Stimulated activated naive CD4-positive, alpha-beta T cell treated with Interleukin-2 at 50 U/mL for 16 hours (primary cell): ENCODE results near the gene EXOC3L2.

ENCODE experiments used
- DNase-seq: peaks from one replicate; lab custom pipeline; 2025; lab: John Stamatoyannopoulos, UW

Gene EXOC3L2

DNA sequence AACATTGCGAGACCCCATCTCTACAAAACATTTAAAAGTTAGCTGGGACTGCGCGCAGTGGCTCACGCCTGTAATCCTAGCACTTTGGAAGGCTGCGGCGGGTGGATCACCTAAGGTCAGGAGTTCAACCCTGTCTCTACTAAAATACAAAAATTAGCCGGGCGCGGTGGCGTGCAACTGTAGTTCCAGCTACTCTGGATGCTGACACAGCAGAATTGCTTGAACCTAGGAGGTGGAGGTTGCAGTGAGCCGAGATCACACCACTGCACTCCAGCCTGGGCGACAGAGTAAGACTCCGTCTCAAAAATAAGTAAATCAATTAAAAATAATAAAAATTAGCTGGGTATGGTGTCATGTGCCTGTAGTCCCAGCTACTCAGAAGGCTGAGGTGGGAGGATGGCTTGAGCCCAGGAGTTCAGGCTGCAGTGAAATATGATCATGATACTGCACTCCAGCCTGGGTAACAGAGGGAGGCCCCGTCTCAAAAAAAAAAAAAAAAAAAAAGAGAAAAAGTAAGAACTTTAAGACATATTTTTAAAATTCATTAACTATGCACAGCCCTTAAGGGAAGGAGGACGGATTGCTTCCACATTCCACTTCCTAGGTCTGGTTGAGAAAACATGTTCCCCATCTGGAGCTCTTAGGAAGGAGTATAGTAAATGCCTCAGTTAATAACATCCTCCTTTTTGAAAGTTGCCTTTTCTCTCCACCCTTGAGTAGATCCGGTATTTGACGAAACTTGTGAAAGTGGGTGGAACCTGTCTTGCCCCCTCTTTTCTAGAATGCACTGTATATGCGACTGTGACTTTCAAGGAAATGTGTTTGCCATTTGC, 26.1 kb downstream of the EXOC3L2 start:
- no peak for DNase-seq

DNA sequence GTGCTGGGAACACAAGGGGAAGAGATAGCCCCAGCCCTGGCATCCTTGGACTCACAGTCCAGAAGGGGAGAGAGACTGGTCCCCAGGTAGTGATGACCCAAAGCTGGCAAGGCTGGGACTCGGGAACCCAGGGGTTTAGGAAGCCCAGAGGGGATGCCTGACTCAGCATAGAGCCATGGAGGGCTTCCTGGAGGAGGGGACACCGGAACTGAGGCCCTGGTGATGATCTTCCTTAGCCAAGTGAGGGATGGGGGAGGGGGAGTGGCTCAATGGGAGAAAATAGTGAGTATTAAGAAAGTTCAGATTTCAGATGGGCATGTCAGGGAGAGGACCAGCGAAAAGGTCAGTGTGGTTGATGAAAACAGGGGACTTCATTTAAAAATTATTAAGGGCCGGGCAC, 26.8 kb downstream of the EXOC3L2 start:
- DNase-seq = no peak

DNA sequence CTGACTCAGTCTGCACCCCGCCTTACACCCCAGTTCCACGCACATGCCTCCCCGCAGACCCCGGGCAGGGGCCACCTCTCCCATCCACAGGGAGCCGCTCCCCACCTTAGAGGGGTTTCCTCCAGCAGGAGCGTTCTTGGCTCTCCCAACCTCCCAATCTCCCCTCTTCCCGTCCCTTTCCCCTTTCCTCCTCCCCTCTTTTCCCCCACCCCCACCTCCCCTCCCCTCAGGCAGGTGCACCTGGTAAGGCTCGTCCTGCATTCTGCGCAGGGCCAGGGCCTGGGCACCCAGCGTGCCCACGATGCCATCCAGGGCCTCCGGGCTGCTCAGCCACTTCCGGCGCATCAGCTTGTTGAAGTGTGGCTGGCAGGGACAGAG, 27.3 kb downstream of the EXOC3L2 start:
- DNase-seq = no peak

DNA sequence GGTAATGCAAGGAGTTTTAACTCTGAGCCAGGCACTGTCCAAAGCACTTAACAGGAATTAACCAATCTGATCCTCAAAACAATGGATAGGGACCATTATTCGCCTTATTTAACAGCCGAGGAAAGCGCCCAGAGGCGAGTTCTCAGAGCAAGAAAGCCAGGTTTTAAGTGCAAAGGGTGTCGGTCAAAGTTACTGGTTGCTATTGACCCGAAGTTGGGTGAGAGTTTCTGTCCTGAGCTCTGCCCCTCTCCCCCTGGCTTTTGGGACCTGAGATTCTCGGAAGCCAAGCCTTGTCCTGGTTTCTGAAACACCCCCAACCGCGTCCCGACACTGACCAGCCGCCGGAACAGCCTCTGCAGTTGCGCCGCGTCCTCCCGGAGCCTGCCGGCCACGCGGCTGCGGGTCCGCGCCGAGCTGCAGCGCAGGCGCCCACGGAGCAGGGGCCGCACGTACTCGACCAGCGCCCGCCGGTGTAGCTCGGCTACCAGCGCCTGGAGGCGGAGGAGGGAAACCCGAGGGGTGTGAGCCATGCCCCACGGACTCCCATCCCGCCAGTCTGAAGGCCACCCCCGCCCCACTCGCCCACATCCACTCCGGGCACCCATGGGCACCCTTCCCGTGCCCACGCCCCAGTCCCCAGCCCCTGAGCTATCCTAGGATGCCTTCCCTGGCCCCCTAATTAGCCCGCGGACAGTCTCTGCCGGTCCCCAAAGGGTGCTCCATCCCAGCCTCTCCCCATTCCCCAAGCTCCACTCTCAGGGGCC, 27.8 kb downstream of the EXOC3L2 start:
- no peak for DNase-seq

DNA sequence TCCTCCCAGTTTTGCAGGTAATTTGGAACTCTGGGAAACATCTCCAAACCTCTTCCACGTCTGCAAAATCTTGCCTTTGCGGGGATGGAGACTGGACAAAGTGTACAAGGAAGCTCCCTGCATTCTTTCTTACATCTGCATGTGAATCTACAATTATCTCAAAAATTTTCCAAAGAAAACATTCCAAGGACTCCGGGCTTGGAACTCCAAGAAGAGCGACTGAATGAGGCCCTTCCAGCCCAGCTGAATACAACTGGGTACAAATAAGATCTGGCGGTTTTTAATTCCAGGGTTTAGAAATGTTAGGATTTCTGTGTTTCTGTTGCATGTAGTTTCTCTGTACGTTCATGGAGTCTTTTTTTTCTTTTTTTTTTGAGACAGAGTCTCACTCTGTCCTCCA, 28.5 kb downstream of the EXOC3L2 start:
- DNase-seq = no peak

DNA sequence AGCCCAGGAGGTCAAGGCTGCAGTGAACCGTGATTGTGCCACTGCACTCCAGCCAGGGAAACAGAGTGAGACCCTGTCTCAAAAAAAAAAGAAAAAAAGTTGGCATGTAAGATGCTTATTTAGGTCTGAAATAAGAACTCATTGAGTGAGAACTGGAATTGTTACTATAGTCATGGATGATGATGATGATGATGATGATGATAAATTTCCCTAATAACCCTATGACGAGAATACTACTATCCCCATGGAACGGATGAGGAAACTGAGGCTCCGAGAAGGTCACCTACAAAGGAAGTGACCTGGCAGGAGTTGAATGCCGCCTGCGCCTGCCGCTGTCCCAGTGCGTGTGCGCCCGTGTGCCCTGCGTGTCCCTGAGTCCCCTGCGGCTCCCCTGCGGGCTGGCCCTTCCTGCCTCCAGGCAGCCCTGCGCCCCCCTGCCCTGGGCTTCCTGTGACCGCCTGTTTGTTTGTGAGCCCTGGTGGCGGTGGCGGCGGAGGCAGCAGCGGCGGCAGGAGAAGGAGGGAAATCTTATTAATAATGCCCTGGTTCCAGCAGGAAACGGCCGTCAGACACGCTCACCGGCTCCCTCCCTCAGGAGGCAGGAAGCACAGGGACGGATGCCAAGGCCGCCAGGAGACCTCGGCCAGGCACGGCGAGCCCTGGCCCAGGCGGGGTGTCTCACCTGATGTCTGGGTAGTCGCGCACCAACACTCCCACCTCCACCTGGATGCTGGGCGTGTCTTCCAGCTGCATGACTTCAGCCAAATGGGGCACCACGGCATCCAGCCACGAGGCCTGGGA, 29.6 kb downstream of the EXOC3L2 start:
- DNase-seq = no peak

DNA sequence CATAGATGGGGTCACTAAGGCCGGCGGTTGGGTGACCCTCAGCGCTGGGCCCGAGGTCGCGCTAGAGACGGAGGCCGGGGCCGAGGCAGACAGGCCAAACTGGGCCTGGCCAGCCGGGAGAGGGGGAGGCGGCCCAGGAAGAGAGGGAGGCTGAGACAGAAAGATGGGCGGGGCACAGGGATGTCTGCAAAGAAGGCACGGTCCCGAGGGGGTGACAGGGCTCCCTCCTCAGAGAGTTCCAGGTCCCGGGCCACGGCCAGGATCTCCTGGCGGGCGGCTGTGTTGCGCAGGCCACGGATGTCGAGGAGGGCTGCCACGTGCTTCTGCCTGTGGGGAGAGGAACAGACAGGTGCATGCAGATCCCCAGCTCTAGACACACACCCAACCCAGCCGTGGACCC, 32.2 kb downstream of the EXOC3L2 start:
- no peak for DNase-seq

DNA sequence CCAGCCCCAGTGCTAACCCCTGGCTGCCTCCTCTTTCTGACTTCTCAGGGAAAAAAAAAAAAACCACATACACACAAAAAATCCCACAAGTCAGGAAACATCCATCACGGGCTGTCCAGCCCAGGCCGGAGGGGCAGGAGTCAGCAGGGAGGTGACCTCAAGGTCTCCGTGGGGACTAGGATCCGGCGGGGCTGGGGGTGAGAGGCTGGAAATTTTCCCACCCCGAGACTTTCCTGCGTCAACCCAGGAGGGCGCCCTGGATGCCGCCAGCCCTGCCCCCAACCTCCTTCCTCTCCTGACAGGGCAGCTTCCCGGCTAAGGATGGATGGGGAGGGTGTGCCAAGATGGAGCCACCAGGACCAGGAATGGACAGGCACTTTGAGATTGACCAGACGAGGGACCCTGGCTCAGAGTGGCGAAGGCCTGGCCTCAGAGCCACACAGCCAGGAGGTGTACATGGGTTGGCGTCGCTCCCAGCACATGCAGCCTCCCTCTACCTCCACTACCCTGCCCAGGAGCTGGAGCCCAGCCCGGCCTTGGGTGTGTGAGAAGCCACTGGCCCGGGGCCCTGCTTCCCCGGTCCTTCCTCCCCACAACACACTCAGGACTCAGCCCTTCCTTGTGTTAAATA, 33.3 kb downstream of the EXOC3L2 start:
- no peak for DNase-seq

DNA sequence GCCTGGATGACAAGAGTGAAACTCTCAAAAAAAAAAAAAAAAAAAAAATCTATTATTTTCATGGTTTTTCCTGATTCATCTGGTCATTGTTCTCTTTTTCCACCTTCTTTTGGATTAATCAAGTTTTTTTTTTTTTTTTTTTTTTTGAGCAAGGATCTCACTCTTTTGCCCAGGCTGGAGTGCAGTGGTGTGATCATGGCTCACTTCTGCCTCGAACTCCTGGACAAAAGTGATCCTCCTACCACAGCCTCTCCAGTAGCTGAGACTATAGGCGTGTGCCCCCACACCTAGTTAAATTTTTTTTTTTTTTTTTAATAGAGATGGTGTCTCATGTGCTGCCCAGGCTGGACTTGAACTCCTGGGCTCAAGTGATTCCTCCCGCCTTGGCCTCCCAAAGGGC, 38.9 kb downstream of the EXOC3L2 start:
- DNase-seq = no peak

DNA sequence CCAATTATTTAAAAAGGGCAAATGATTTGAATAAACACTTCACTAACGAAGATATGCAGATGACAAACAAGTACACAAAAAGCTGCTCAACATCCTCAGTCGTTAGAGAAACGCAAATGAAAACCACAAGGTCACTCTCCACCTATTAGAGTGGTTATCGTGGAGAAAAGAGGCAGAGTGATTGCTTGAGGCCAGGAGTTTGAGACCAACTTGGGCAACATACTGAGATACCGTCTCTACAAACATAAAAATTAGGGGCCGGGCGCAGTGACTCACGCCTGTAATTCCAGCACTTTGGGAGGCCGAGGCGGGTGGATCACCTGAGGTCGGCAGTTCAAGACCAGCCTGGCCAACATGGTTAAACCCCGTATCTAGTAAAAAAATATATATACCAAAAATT, 39.4 kb downstream of the EXOC3L2 start:
- no peak for DNase-seq

DNA sequence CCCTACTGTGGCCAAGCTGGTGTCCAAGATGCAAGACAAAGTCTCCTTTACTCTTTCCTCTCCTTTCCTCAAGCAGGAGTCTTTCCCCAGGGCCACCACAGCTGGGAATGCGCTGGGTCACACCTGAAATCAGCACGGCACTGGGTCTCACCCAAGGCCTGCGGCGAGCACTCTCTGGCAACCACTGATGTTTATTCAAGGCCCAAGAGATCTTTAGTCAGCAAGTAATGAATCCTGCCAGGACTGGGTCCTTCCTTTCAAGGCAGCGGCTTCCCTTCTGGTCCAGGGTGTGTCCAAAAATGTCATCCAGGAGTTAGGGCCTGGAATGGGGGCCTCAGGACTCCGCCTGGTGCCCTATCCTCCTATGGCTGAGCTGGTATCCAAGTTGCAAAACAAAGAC, 42.6 kb downstream of the EXOC3L2 start:
- DNase-seq = no peak

DNA sequence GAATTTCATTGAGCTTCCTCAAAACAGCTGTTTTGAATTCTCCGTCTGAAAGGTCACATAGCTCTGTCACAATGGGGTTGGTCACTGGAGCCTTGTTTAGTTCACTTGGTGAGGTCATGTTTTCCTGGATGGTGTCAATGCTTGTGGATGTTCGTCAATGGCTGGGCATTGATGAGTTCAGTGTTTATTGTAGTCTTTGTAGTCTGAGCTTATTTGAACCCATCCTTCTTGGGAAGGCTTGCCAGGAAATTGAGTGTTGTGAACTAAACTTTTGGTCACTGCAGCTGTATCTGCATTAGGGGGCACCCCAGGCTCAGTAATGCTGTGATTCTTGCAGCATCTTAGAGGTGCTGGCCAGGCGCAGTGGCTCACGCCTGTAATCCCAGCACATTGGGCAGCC, 44.6 kb downstream of the EXOC3L2 start:
- no peak for DNase-seq

DNA sequence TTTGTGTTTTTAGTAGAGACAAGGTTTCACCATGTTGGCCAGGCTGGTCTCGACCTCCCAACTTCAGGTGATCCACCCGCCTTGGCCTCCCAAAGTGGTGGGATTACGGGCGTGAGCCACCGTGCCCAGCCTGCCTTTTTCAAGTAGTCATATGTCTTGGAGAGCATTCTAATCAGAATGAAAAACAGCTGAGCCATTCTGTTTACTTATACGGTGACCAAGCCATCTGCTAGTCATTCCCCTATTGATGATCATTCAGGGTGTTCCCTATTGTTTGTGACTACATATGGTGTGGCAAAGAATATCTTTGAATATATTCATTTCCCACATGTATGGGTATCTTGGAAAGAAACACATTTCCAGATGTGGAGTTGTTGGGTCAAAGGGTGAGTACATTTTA, 49.4 kb downstream of the EXOC3L2 start:
- no peak for DNase-seq

DNA sequence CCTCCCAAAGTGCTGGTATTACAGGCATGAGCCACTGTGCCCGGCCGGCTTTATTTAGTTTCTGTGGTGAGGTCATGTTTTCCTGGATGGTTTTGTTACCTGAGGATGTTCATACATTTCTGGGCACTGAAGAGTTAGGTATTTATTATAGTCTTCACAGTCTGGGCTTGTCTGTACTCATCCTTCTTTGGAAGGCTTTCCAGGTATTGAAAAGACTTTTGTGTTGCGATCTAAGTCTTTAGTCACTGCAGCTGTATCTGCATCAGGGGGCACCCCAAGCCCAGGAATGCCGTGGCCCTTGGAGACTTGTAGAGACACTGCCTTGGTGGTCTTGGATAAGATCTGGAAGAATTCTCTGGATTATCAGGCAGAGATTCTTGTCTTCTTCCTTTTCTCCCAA, 53.8 kb downstream of the EXOC3L2 start:
- DNase-seq = no peak

DNA sequence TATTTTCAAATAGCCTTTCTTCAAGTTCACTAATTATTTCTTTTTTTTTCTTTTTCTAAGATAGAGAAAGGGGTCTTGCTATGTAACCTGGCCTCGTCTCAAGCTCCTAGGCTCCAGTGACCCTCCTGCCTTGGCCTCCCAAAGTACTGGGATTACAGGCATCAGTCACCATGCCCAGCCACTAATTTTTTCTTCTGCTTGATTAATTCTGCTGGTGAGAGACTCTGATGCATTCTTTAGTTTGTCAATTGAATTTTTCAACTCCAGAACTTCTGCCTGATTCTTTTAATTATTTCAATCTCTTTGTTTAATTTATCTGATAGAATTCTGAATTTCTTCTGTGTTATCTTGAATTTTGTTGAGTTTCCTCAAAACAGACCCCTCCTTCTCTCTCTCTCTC, 55.2 kb downstream of the EXOC3L2 start:
- DNase-seq = no peak

DNA sequence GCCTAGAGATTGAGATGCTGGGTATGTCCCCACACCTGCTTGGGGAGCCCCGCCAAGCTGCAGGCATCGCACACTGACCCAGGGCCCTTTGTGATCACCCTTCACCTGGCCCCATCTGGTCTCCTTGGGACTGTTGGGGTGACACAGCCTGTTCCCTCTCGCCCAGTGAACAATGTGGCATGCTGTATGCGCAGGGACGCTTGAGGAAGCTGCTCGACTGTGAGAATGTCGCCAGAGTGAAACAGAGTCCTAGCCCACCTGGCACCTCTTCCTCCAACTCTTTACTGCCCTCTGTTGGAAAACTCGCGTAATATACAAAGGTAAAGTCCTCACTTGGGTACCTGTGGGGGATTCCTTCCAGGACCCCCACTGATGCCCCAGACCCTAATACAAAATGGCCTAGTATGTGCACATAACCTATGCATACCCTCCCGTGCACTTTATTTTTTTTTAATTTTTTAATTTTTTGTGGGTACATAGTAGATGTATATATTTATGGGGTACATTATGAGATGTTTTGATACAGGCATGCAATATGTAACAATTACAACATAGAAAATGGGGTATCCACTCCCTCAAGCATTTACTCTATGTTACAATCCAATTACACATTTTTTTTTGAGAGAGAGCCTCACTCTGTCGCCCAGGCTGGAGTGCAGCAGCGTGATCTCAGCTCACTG, 57.6 kb downstream of the EXOC3L2 start:
- no peak for DNase-seq

DNA sequence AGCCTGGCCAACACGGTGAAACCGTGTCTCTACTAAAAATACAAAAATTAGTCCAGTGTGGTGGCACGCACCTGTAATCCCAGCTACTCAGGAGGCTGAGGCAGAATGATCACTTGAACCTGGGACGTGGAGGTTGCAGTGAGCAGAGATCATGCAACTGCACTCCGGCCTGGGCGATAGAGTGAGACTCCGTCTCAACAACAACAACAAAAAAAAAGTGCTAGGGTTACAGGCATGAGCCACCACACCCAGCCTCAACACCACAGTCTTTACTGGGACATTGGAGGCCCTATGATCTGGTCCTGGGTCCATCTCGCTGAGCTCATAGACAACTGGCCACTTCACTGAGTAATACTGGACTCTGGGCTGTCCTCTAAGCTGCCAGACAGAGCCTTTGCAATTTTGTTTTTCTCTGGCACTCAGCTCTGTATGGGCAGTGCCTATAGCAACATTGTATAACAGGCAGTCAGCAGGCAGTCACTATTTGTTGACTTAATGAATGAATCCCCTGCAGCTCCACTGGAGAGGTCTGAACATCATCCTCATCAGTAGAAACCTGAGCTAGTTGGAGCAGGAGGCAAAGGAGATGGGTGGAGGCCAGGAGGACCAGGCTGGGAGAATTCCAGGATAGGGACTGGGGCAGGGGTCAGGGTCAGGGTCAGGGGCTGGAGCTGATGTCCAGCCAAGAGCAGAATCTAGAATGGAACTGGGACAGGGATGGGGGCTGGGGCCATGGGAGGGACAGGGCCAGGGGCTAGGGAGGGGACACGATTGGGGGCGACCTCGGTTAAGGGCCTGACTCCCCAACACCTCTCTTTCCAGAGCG, 58.5 kb downstream of the EXOC3L2 start:
- DNase-seq = no peak

DNA sequence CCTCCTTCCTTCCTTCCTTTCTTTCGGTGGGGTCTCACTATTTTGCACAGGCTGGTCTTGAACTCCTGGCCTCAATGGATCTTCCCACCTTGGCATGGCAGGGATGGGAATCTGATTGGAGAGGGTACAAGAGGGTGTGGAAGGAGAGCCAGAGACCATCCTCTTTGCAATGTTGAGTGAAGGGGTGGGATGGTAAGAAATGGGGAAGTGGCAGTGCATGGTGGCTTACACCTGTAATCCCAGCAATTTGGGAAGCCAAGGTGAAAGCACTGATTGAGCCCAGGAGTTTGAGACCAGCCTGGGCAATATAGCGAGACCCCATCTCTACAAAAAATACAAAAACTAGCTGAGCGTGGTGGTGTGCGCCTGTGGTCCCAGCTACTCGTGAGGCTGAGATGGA, 61.1 kb downstream of the EXOC3L2 start:
- no peak for DNase-seq

DNA sequence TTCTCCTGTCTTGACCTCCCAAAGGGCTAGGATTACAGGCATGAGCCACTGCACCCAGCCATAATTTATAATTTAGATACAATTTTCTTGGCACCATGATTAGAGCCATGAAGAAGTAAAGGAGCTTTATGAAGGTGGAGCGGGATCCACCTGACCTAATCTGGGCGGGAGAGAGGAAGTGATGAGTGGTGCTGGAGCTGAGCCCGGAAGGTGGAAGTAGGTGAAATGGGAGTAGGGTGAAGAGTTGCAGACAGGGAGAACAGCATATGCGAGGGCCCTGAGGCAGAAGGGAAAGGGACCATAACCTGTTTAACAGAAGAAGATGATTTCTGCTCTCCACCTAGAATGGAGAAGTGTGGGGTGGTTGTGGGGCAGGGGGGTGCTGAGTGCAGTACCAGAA, 62.4 kb downstream of the EXOC3L2 start:
- no peak for DNase-seq

DNA sequence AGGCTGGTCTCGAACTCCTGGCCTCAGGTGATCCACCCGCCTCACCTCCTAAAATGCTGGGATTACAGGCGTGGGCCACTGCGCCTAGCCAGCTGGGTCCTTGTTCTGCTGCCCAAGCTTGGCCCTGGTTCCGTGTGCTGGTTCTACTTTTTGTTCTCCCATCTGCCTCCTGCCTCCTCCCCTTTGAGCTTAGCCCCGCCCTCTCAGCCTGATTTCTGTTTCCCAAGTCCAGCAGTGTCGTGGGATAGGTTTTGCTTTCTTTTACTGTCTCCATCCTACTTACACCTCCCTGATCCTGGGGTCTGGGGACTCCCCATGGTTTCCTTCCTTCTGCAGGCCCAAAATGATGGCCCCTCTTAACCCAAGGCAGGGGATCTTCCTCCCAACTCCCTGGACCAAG, 64.3 kb downstream of the EXOC3L2 start:
- no peak for DNase-seq

DNA sequence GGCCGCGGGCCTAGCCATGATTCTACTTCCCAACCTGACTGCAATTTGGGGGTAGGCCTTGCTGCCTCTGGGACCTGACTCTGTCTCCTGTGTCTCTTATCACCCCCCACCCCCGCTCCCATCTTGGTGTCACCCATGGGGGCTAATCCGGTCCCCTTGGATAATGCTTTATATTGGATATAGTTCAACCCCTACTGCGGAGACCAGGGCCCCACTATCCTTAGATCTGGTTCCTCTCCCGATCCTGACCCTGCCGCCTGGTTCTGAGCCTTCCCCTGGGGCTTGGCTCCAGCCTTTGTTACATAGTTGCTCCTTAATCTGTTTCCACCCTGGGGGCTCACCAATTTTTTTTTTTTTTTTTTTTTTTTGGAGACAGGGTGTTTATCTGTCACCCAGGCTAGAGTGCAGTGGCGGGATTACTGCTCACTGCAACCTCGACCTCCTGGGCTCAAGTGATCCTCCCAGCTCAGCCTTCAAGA, 65.3 kb downstream of the EXOC3L2 start:
- DNase-seq = no peak
